Stimulated activated CD4-positive, alpha-beta T cell treated with anti-CD3 and anti-CD28 coated beads, Interleukin-15, amount 100 ng/mL, for 1 hour (primary cell): ENCODE data around the gene ANGPT4.
"Not testable (repeated sequence)": the region's sequence is repeated elsewhere in the genome, so short reads cannot be mapped to it uniquely, and the experiment has no call there.

ENCODE experiments used
- DNase-seq, 2 donors: peaks; one replicate each; pipeline ENCODE4 v3.0.0-alpha.2; 2020; ENCODE audit warnings: low read depth in 1 of 2, low spot score in 1 of 2

ANGPT4 gene

DNA sequence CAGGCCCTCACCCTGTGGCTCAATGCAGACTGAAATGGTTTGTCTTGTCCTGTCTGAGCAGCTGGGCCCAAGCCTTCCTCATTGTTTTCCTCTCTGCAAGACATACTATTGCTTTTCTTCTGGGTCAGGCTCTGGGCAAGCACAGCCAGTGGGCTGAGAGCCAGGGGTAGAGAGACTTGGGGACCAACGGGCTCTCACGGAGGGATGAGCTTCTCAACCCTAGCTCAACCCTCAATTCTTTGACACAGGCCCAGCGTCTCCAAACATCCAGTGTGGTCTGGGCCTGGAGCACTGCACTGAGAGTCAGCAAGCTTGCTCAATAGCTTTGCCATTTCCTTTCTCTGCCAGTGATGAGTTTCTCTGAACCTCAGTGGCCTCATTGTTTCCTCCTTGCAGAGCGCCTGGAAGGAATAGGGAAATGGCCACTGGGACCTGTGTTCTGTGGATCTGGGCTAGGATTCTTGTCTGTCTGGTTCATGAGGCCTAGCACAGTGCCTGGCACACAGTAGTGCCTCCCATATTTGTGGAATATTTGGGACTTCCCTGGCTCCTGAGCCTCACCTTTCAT lies 9.3 kb downstream of the ANGPT4 start:
- no peak for DNase-seq

GRCh38 chr20:906001-906520 lies 10.1 kb downstream of the ANGPT4 start:
- no peak for DNase-seq

DNA sequence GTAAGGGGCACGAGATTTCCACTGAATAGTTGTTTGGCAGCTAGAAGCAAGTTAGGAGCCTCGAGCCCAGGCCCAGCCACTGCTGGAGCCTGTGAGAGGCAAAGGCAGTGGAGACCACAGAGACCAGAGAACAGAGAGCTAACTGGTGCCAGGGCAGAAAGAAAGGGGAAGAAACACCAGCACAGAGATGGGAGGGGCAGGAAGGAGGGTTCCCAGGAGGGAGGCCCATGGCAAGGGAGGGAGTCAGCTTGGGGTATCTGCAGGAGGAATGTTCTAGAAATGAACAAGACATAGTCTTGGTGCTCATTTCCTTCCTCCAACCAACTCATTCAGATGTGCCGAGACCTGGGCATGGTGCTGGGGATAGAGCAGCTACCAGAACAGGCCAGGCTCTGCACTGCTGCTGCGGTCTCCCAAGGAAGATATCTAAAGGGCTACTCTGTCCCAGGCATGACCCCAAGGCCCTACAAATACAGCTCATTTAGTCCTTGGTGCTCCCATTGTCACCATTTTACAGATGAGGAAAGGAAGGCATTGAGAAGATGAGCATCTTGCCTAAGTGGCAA lies 10.7 kb downstream of the ANGPT4 start:
- no peak for DNase-seq

- no peak for DNase-seq
These were observed 12.0 kb downstream of the ANGPT4 start for GRCh38 chr20:904039-904545.

GRCh38 chr20:897436-897835 lies 18.7 kb downstream of the ANGPT4 start:
- DNase-seq: not testable (repeated sequence)

GRCh38 chr20:896501-897025 lies 19.6 kb downstream of the ANGPT4 start:
- no peak for DNase-seq

DNA sequence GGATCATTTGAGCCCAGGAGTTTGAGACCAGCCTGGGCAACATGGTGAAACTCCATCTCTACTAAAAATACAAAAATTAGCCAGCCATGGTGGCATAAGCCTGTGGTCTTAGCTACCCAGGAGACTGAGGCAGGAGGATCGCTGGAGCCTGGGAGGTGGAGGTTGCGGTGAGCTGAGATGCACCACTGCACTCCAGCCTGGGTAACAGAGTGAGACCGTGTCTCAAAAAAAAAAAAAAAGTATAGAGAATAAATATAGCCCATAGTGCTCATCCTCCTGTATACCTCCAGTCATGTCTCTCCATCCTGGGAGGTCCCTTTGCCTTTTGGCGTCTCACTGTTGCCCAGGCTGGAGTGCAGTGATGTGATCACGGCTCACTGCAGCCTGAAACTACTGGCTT lies 23.8 kb downstream of the ANGPT4 start:
- DNase-seq: not testable (repeated sequence)

DNA sequence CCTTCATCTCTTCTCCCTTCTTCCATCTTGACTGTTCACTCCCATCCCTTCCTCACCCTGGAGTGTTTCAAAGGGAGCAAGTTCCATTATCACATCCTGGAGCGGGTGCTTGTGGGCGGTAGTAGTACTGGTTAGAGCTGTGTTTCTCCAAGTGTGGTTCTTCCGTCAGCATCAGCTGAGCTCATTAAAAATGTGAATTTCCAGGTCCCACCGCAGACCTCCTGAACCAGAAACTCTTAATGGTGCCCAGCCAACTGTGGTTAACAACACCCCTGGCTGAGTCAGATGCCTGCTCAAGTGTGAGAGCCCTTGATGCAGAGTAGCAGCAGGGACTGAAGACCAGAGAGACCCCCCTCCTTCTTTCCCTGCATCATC lies 24.4 kb downstream of the ANGPT4 start:
- no peak for DNase-seq

- no peak for DNase-seq
These were observed 25.0 kb downstream of the ANGPT4 start for GRCh38 chr20:891058-891705.

- DNase-seq: no peak
These were observed 25.5 kb downstream of the ANGPT4 start for GRCh38 chr20:890666-891057.

GRCh38 chr20:889932-890463 lies 26.1 kb downstream of the ANGPT4 start:
- DNase-seq: no peak

DNA sequence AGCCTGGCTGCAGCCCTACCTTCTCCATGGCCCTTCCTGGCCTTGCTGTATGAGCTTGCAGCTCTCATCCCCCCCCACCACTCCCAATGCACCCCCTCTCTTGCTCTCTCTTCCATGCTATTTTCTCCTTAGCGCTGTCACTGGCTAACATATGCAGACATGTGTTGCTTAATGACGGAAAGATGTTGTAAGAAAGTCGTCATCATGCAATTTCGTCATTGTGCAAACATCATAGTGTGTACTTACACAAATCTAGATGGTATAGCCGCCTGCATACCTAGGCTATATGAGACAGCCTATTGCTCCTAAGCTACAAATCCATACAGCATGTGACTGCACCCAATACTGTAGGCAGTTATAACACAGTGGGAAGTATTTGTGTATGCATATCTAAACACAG lies 27.0 kb downstream of the ANGPT4 start:
- no peak for DNase-seq

DNA sequence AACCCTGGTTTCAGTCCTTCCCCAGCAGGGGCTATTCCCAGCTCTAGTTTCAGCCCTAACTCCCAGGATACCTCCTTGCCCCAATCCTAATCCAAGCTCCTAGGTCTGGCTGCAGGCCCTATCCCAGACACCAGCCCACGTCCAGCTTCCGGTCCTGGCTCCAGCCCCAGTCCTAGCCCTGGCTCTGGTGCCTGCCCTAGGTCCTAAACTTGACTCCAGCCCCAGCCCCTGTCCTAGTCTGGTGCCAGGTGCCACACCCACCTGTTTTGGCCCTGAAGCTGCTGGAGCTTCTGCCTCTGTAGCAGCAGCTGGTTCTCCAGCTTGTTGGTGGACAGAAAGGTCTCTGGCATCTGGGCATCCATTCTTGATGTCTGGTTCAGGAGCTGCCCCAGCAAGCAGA lies 28.1 kb downstream of the ANGPT4 start:
- DNase-seq: no peak

DNA sequence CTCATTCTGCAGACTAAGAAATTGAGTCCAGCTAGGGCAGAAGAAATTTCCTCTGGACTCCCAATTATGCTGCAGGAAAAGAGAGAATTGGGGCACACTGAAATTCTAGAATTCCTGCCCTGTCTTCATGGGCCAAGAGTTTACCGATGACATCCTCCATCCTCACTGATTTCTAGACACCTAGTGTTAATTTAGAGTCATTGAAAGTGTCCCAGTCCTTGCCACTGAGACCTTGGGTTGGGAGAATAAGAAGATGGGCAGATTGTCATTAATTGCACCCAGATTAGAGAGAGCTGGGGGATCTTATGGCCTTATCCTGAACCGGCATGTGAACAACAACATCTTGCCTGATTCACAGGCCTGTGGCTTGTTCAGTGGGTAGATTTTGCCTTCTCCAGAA lies 29.0 kb downstream of the ANGPT4 start:
- no peak for DNase-seq

GRCh38 chr20:884983-885952 lies 30.9 kb downstream of the ANGPT4 start:
- no peak for DNase-seq

DNA sequence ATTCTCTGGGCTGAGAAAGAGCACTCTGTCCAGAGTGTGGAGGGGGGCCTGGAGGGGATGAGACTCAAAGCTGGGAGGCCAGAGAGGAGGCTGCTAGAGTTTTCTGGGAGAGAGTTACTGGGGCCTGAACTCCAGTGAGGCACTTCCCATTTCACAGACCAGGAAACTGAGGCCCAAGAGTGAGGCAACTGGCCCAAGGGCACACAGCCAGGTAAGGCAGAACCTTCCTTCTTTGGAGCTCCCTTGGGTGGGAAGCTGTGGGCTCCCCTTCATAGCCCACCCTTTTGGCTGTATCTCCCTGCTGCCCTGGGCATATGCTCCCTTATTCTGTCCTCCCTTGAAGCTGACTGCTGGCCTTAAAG lies 34.4 kb downstream of the ANGPT4 start:
- DNase-seq: no peak

GRCh38 chr20:881051-881782 lies 34.9 kb downstream of the ANGPT4 start:
- DNase-seq: no peak

GRCh38 chr20:879626-880025 lies 36.5 kb downstream of the ANGPT4 start:
- no peak for DNase-seq

DNA sequence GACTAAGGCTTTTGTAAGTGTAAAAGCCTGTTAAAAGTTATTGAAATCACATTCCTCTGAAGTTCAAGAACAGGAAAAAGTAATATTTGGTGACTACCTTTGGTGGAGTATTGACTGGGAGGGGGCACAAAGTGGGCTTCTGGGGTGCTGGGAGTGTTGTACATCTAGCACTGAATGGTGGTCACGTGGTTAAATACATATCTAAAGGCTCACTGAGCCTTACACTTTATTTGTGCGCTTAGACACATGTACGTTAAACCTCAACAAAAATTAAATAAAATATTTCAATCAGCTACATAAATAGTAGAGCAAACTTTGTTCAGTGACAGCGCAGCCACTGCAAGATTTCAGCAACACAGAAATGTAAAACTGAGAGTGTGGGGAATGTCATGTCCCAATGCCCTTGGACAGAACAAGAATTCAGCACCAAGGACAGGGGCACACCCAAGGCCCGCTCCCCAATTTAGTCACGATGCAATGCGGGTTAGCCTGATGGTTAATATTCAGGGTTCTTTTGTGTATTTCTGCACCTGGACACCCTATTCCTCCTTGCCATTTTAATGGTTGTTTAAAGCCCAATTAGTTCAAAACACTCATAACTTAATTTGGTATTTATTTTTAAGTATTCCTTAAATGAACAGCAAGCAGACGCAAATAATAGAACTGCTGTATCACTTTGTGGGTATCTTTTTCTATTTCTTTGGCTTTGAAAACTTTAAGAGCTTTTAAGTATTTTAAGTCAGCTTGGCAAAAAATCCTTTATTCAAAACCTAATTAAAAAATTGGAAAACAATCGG lies 37.4 kb downstream of the ANGPT4 start:
- DNase-seq: no peak
